ENCODE measurements around the gene WWP2.

The WWP2 gene

GRCh38 chr16:69859105-69859989 is 97.2 kb downstream of the WWP2 start:
- peak; percentile 11 to 22 for DNase-seq

GRCh38 chr16:69860233-69861231 is 98.4 kb downstream of the WWP2 start:
- no peak for DNase-seq

DNA sequence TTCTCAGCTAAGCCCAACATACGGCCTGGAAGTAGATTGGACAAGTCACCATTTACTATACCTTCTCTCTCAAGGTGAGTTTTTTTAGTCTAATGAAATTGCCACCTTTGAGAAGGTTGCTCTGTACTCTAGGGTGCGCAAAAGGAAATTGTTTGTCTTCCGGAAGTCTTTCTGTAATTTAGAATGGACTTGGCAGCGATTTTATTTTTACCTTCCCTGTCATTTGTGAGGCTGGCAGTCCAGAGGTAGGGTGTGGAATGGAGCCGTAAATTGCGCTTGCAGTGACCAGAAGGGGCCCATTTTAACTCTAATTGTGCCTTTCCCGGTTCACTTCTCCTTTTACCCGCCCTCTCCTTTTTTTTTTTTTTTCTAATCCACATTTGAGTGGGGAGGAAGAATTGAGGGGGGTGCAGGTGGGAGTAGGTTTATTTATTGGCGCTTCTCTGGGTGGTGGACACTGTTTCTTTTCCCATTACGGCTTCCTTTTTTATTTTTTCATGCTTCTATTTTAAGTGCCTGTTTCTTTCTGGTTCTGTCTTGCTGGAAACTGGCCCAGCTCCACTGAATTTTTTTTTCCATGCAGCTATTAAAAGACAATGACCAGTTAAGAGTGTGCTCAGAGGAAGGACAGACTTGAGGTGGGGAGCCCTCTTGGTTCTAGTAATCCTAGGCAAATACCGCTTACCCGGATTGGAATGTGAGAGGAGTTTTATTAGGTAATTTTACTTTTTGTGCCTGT is 99.3 kb downstream of the WWP2 start:
- peak; percentile 5 to 56 for DNase-seq

DNA sequence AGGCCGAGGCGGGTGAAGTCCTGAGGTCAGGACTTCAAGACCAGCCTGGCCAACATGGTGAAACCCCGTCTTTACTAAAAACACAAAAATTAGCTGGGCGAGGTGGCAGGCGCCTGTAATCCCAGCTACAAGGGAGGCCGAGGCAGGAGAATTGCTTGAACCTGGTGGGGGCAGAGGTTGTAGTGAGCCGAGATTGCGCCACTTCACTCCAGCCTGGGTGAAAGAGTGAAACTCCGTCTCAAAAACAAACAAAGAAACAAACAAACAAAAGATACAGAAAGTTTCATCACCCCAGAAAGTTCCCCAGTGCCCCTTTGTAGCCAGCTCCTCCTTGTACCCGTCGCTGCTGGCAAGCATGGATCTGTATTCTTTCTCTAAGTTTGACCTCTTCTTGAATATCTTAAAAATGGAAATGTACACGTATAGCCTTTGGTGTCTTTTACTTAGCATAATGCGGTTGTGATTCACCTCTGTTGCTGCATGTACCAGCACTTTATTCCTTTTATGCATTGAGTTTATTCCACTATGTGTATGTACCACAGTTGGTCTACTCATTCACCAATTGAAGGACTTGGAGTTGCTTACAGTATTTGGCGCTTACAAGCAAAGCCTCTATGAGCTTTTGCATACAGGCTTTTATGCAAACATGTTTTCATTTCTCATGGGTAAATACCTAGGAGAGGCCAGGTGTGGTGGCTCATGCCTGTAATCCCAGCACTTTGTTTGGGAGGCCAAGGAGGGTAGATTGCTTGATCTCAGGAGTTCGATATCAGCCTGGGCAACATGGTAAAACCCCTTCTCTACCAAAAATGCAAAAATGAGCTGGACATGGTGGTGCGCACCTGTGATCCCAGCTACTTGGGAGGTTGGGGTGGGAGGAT is 101.5 kb downstream of the WWP2 start:
- DNase-seq, result no peak

DNA sequence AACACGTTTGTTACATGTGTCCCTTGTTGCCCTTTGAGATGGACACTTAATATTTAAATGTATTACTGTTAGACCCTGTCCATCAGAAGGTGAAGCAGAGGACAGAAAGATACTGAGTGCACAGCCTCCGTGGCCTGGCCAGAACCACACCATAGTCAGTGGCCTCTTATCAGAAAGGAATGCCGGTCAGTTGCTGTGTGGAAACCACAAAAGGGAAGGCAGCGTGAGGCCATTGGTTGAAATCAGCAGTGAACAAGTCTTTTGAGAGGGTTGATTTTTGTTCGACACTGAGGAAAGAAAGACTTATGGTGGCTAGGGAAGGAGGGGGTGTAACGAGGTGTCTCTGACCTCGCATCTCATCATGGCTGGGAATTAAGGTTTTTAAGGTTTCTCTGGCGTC is 103.6 kb downstream of the WWP2 start:
- no peak for DNase-seq

- no peak for DNase-seq
Observed at GRCh38 chr16:69867784-69868560, 105.8 kb downstream of the WWP2 start.

- no peak for DNase-seq
Observed at GRCh38 chr16:69870761-69871160, 108.6 kb downstream of the WWP2 start.

- DNase-seq, result no peak
Observed at GRCh38 chr16:69871708-69872107, 109.6 kb downstream of the WWP2 start.

- no peak for DNase-seq
Observed at GRCh38 chr16:69872888-69873287, 110.8 kb downstream of the WWP2 start.

- no peak for DNase-seq
Observed at GRCh38 chr16:69873783-69874182, 111.7 kb downstream of the WWP2 start.

- DNase-seq, result no peak
Observed at GRCh38 chr16:69874271-69874670, 112.1 kb downstream of the WWP2 start.

- no peak for DNase-seq
Observed at GRCh38 chr16:69880640-69881133, 118.6 kb downstream of the WWP2 start.

GRCh38 chr16:69881141-69881540 is 119.0 kb downstream of the WWP2 start:
- no peak for DNase-seq

GRCh38 chr16:69883744-69884143 is 121.6 kb downstream of the WWP2 start:
- no peak for DNase-seq

- DNase-seq, result no peak
Observed at GRCh38 chr16:69885722-69886121, 123.6 kb downstream of the WWP2 start.

DNA sequence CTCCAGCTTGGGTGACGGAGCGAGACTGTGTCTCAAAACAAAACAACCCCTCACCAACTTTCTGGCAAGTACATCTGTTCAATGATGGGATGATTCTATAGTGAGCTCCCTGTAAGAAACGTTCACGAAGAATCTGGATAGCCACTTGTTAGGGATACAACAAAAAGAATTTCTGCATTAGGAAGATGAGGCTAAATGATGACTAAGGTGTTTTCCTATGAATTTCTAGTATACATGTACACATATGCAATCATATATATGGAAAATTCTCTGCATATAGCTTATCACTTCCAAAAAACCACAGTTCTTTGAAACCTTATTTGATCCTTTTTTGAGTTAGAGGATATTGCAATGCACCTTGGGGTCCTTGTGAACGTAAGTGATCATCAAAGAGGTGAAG is 124.6 kb downstream of the WWP2 start:
- DNase-seq, result no peak

GRCh38 chr16:69888005-69888590 is 126.0 kb downstream of the WWP2 start:
- no peak for DNase-seq

- DNase-seq, result no peak
Observed at GRCh38 chr16:69889295-69889964, 127.3 kb downstream of the WWP2 start.

DNA sequence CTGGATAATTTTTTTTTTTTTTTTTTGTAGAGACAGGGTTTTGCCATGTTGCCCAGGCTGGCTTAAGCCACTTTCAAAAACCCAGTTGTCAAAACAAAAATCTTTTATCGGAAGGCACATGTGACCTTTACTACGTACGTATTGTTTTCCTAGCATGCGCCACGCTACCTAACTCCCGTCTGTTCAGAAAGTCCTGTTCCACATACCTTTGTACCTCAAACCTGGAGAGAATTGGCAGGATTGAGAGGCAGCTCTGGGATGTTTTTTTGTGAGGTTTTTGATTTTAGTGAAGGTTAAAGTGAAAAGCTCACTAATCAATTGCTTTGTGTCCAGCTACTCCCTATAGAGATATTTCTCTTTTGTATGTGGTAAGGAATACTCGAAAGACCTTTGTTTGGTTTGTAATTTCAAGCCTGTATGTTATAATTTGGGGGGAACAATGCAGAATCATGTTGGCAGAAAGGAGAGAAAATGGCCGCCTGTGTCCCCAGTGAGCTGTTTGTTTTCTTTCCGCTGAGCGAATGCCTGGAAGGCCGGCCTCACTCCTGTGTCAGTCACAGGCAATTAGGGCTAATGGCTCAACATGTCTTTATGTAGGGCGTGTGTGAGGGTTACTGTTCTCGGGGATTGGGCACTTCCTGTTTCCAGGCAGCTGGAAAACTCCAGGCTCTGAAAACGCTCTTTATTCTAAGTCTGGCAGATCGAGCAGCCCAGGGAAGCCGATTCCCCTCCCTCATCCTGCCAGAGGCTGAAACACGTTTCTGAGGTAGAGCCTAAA is 128.2 kb downstream of the WWP2 start:
- peak in 1 of 2 experiments; percentile 6 for DNase-seq
